ENCODE data around the gene LRRC2.

LRRC2 gene

GRCh38 chr3:46503200-46503874 is 62.8 kb downstream of the LRRC2 start:
- H3K27me3 ChIP-seq (ENCODE audit: control insufficient read depth, insufficient read depth, low read length): no peaks in the 10 kb centered on the region
- no peaks in the 10 kb centered on the region for H3K9me3 ChIP-seq (ENCODE audit: control insufficient read depth, low read length)
- H3K27ac ChIP-seq: no peak overlapping the region
- peak overlapping the region; percentile 16 for H2AFZ ChIP-seq
- no peak overlapping the region for H3K4me2 ChIP-seq (ENCODE audit: low read length)
- no peaks in the 10 kb centered on the region for H3K79me2 ChIP-seq
- H3K4me1 ChIP-seq: peaks cover 12% of the 10 kb centered on the region
- H3K9ac ChIP-seq: no peak overlapping the region
- TF ChIP-seq CTCF (IDR thresholded peaks at IDR 0.05): no peak
- no peaks in the 10 kb centered on the region for H3K36me3 ChIP-seq (ENCODE audit: control insufficient read depth, insufficient read depth, low read length)
- H3K4me3 ChIP-seq (ENCODE audit: low read depth, low read length): no peak overlapping the region

GRCh38 chr3:46501702-46502101 is 64.4 kb downstream of the LRRC2 start:
- H3K36me3 ChIP-seq (ENCODE audit: control insufficient read depth, insufficient read depth, low read length): no peaks in the 10 kb centered on the region
- TF ChIP-seq CTCF (IDR thresholded peaks at IDR 0.05): no peak
- no peak overlapping the region for H3K9ac ChIP-seq

GRCh38 chr3:46500656-46501635 is 65.2 kb downstream of the LRRC2 start:
- no peaks in the 10 kb centered on the region for H3K27me3 ChIP-seq (ENCODE audit: control insufficient read depth, insufficient read depth, low read length)
- peaks cover 12% of the 10 kb centered on the region for H3K4me1 ChIP-seq
- no peak overlapping the region for H3K4me2 ChIP-seq (ENCODE audit: low read length)
- no peak overlapping the region for H3K9ac ChIP-seq
- no peak for TF ChIP-seq CTCF (IDR thresholded peaks at IDR 0.05)
- H3K9me3 ChIP-seq (ENCODE audit: control insufficient read depth, low read length): no peaks in the 10 kb centered on the region
- no peaks in the 10 kb centered on the region for H3K79me2 ChIP-seq
- no peak overlapping the region for H3K4me3 ChIP-seq (ENCODE audit: low read depth, low read length)
- H2AFZ ChIP-seq: peak overlapping the region; percentile 65
- H3K36me3 ChIP-seq (ENCODE audit: control insufficient read depth, insufficient read depth, low read length): no peaks in the 10 kb centered on the region
- no peak overlapping the region for H3K27ac ChIP-seq

More at GRCh38 chr3:46501702-46502101, 64.4 kb downstream of the LRRC2 start:
- Histone ChIP-seq H3K27me3 (ENCODE audit: control insufficient read depth, insufficient read depth, low read length) (no peaks in the 10 kb centered on the region), H3K4me2 (ENCODE audit: low read length) (peak overlapping the region; percentile 22), H3K4me1 (peaks cover 12% of the 10 kb centered on the region), H3K9me3 (ENCODE audit: control insufficient read depth, low read length) (no peaks in the 10 kb centered on the region), H3K4me3 (ENCODE audit: low read depth, low read length) (no peak overlapping the region), H3K79me2 (no peaks in the 10 kb centered on the region), H3K27ac (no peak overlapping the region), H2AFZ (peak overlapping the region; percentile 65)

GRCh38 chr3:46498916-46499519 is 67.1 kb downstream of the LRRC2 start:
- TF ChIP-seq CTCF (IDR thresholded peaks at IDR 0.05): no peak
- Histone ChIP-seq H3K79me2 (no peaks in the 10 kb centered on the region), H3K9me3 (ENCODE audit: control insufficient read depth, low read length) (no peaks in the 10 kb centered on the region), H3K9ac (no peak overlapping the region), H3K36me3 (ENCODE audit: control insufficient read depth, insufficient read depth, low read length) (no peaks in the 10 kb centered on the region), H3K4me2 (ENCODE audit: low read length) (no peak overlapping the region), H3K4me3 (ENCODE audit: low read depth, low read length) (no peak overlapping the region), H3K27ac (no peak overlapping the region), H2AFZ (no peak overlapping the region), H3K27me3 (ENCODE audit: control insufficient read depth, insufficient read depth, low read length) (no peaks in the 10 kb centered on the region), H3K4me1 (peaks cover 12% of the 10 kb centered on the region)
